Suprapubic skin (tissue), 3 donors: ENCODE data around the gene PFKP.

Experiments used
- EP300 ChIP-seq: sonication (generic); formaldehyde crosslinking; IDR thresholded peaks from one replicate; pipeline ENCODE4 v1.6.1; 2017; ENCODE audit warnings: antibody characterized with exemption
- POLR2A ChIP-seq, 2 donors: fragments of 450-650 bp; IDR thresholded peaks; one replicate each; pipeline ENCODE4 v1.6.1; 2017; ENCODE audit warnings: antibody characterized with exemption in 2 of 2, mild to moderate bottlenecking in 2 of 2, moderate library complexity in 2 of 2
- TF ChIP-seq, protein P1 (sequence below), 2 donors: fragments of 200-600 bp in 1 of 2; fragments of 450-650 bp in 1 of 2; sonication (generic) in 1 of 2; IDR thresholded peaks; one replicate each; pipeline ENCODE4 v1.5.1; 2016 to 2019; ENCODE audit warnings: antibody characterized with exemption in 2 of 2, mild to moderate bottlenecking in 1 of 2, moderate library complexity in 1 of 2

DNA sequence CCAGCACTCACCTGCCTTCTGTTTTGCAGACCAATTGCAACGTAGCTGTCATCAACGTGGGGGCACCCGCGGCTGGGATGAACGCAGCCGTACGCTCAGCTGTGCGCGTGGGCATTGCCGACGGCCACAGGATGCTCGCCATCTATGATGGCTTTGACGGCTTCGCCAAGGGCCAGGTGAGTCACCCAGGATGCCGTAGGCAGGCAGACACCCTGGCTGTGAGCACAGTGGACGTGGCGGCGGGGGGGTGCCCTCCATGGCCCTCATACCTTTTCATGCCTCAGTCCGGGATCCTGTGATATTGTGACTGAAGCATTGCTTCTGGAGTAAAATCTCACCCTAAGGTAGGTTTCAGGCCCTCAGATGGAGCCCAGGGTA is 46.0 kb downstream of the PFKP start:
- TF ChIP-seq POLR2A (IDR thresholded peaks at IDR 0.05) (no peak), EP300 (no peak)
- TF ChIP-seq, protein P1, sequence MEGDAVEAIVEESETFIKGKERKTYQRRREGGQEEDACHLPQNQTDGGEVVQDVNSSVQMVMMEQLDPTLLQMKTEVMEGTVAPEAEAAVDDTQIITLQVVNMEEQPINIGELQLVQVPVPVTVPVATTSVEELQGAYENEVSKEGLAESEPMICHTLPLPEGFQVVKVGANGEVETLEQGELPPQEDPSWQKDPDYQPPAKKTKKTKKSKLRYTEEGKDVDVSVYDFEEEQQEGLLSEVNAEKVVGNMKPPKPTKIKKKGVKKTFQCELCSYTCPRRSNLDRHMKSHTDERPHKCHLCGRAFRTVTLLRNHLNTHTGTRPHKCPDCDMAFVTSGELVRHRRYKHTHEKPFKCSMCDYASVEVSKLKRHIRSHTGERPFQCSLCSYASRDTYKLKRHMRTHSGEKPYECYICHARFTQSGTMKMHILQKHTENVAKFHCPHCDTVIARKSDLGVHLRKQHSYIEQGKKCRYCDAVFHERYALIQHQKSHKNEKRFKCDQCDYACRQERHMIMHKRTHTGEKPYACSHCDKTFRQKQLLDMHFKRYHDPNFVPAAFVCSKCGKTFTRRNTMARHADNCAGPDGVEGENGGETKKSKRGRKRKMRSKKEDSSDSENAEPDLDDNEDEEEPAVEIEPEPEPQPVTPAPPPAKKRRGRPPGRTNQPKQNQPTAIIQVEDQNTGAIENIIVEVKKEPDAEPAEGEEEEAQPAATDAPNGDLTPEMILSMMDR (IDR thresholded peaks at IDR 0.05), result no peak
